Aorta (tissue), 5 donors: ENCODE measurements around the gene FMNL2. TPM values are rescaled to one million over a fixed set of nuclear protein-coding genes. Genes with fewer than 3 reads are reported as not detected.

Experiments
- ATAC-seq: fragments of 200-7000 bp; cut with Tn5 transposase; one replicate; pipeline ENCODE4 v1.9.1; 2022; ENCODE audit warnings: moderate library complexity; ENCODE audit not compliant: low FRiP score
- DNase-seq, 2 donors: peaks; one replicate each; pipeline ENCODE4 v3.0.0-alpha.2; 2020
- H3K27ac ChIP-seq, 2 donors: one replicate each; pipeline ENCODE4 v1.5.1; 2013; ENCODE audit warnings: low read length in 2 of 2, mild to moderate bottlenecking in 2 of 2, moderate library complexity in 2 of 2, control low read depth in 1 of 2, inconsistent platforms in 1 of 2, low read depth in 1 of 2
- H3K27me3 ChIP-seq, 2 donors: one replicate each; pipeline ENCODE4 v1.6.1; 2013; ENCODE audit warnings: control low read depth in 1 of 2, low read length in 1 of 2, mild to moderate bottlenecking in 1 of 2, moderate library complexity in 1 of 2; ENCODE audit not compliant: insufficient read depth in 2 of 2, control insufficient read depth in 1 of 2
- H3K36me3 ChIP-seq, 2 donors: one replicate each; pipeline ENCODE4 v1.6.1; 2013; ENCODE audit warnings: control low read depth in 1 of 2, low read length in 1 of 2, mild to moderate bottlenecking in 1 of 2; ENCODE audit not compliant: insufficient read depth in 2 of 2, control insufficient read depth in 1 of 2
- H3K4me1 ChIP-seq, 2 donors: one replicate each; pipeline ENCODE4 v1.6.1; 2013; ENCODE audit warnings: low read length in 2 of 2, control low read depth in 1 of 2, mild to moderate bottlenecking in 1 of 2, moderate library complexity in 1 of 2; ENCODE audit not compliant: insufficient read depth in 2 of 2, control insufficient read depth in 1 of 2
- H3K4me3 ChIP-seq, 2 donors: one replicate each; pipeline ENCODE4 v1.5.1; 2013; ENCODE audit warnings: low read length in 2 of 2, control low read depth in 1 of 2, mild to moderate bottlenecking in 1 of 2
- H3K9me3 ChIP-seq: one replicate; pipeline ENCODE4 v1.6.1; 2013; ENCODE audit warnings: mild to moderate bottlenecking, low read length; ENCODE audit not compliant: control insufficient read depth
- WGBS, 2 donors: extraction: QIAGEN DNeasy Blood & Tissue Kit; methylation state at CpG; one replicate each; pipeline ENCODE4 v1.1.7; 2013; 5-methylcytosine and 5-hydroxymethylcytosine counted together
- intact Hi-C, 2 donors: fragments of 100-400 bp; cut with DNase I; formaldehyde crosslinking; loops; one replicate each; pipeline versions ENCODE4 v1.14.2 to v1.15.0; 2022
- polyA plus RNA-seq, 2 donors: library from polyadenylated mRNA; stranded (reverse); fragments of 200-250 nt; gene quantifications; one replicate each; pipeline ENCODE4 v1.2.3, GENCODE V29; 2013
- total RNA-seq, 2 donors: library from RNA; stranded (reverse); fragmentation: NEBNext Ultra II Directional; extraction: Animal tissue kit (Norgen Biotek cat#: 25700); gene quantifications; one replicate each; pipeline ENCODE4 v1.2.1, GENCODE V29; 2021
- donor health status: healthy with polysubstance abuse.
- donor health status: Bipolar disorder and iron deficiency.
- donor health status: DM: no; HTN: no; CAD: no.
- donor health status: DM: no; HTN: no; CAD: no.
- donor health status: DM: yes; HTN: yes; CAD: no.

FMNL2 gene
- total and polyA plus RNA-seq, 4 donors = 10.7 to 55.1 (median 33.7) TPM

- no peaks in the 10 kb centered on the region for H3K27me3 ChIP-seq
- DNase-seq (no peak), ATAC-seq (no peak)
- H3K4me3 ChIP-seq = no peak overlapping the region
- H3K27ac ChIP-seq = no peak overlapping the region
- intact Hi-C loops = no loop called here
- no peaks in the 10 kb centered on the region for H3K36me3 ChIP-seq
- H3K4me1 ChIP-seq = peaks cover 0 to 5% of the 10 kb centered on the region in 2 donors
- H3K9me3 ChIP-seq = no peaks in the 10 kb centered on the region
Measured at GRCh38 chr2:152344579-152345195, 9.7 kb downstream of the FMNL2 start.

- 94 to 98% methylated on average over 3 of the region's 3 CpGs for WGBS, 2 donors
- no peak for ATAC-seq
Measured at GRCh38 chr2:152347076-152347475, 12.1 kb downstream of the FMNL2 start.

GRCh38 chr2:152348388-152348787, 13.4 kb downstream of the FMNL2 start:
- intact Hi-C loops = no loop called here
- ATAC-seq = no peak

More at GRCh38 chr2:152347076-152347475, 12.1 kb downstream of the FMNL2 start:
- H3K4me3 ChIP-seq = no peak overlapping the region
- H3K27me3 ChIP-seq = no peaks in the 10 kb centered on the region
- no peaks in the 10 kb centered on the region for H3K36me3 ChIP-seq
- H3K4me1 ChIP-seq = peaks cover 0 to 3% of the 10 kb centered on the region in 2 donors
- DNase-seq = no peak
- intact Hi-C loops = no loop called here
- no peak overlapping the region for H3K27ac ChIP-seq
- no peaks in the 10 kb centered on the region for H3K9me3 ChIP-seq

GRCh38 chr2:152349416-152349815, 14.4 kb downstream of the FMNL2 start:
- Histone ChIP-seq H3K27me3 (no peaks in the 10 kb centered on the region), H3K27ac (no peak overlapping the region), H3K4me3 (no peak overlapping the region), H3K36me3 (no peaks in the 10 kb centered on the region), H3K9me3 (no peaks in the 10 kb centered on the region), H3K4me1 (peaks cover 0 to 3% of the 10 kb centered on the region in 2 donors)
- ATAC-seq (no peak), DNase-seq (no peak)
- 80 to 94% methylated on average over 1 of the region's 1 CpG for WGBS, 2 donors
- intact Hi-C loops = no loop called here

More at GRCh38 chr2:152348388-152348787, 13.4 kb downstream of the FMNL2 start:
- no peak overlapping the region for H3K4me3 ChIP-seq
- 26 to 33% methylated on average over 3 of the region's 3 CpGs for WGBS, 2 donors
- peaks cover under 1 to 3% of the 10 kb centered on the region in 2 donors for H3K4me1 ChIP-seq
- DNase-seq = no peak
- no peak overlapping the region for H3K27ac ChIP-seq
- no peaks in the 10 kb centered on the region for H3K27me3 ChIP-seq
- no peaks in the 10 kb centered on the region for H3K36me3 ChIP-seq
- H3K9me3 ChIP-seq = no peaks in the 10 kb centered on the region

GRCh38 chr2:152350155-152350679, 15.2 kb downstream of the FMNL2 start:
- Histone ChIP-seq H3K27ac (no peak overlapping the region), H3K4me1 (peaks cover 0 to 3% of the 10 kb centered on the region in 2 donors), H3K9me3 (no peaks in the 10 kb centered on the region), H3K4me3 (no peak overlapping the region), H3K36me3 (no peaks in the 10 kb centered on the region), H3K27me3 (no peaks in the 10 kb centered on the region)
- 97 to 98% methylated on average over 5 of the region's 5 CpGs for WGBS, 2 donors
- ATAC-seq (no peak), DNase-seq (no peak)
- intact Hi-C loops = loop anchor here in 1 of 2 donors (5.0 kb wide), 1 partner anchor 52 kb away; no protein-coding TSS in a partner anchor

GRCh38 chr2:152352616-152353015, 17.6 kb downstream of the FMNL2 start:
- no peaks in the 10 kb centered on the region for H3K27me3 ChIP-seq
- H3K9me3 ChIP-seq = no peaks in the 10 kb centered on the region
- intact Hi-C loops = loop anchor here in 1 of 2 donors (5.0 kb wide), 1 partner anchor 50 kb away; no protein-coding TSS in a partner anchor
- H3K36me3 ChIP-seq = no peaks in the 10 kb centered on the region
- no peak overlapping the region for H3K27ac ChIP-seq
- ATAC-seq (no peak), DNase-seq (no peak)
- peaks cover 0 to 3% of the 10 kb centered on the region in 2 donors for H3K4me1 ChIP-seq
- no peak overlapping the region for H3K4me3 ChIP-seq

GRCh38 chr2:152353364-152353763, 18.4 kb downstream of the FMNL2 start:
- no peak for DNase-seq
- intact Hi-C loops = loop anchor here in 1 of 2 donors (5.0 kb wide), 1 partner anchor 49 kb away; no protein-coding TSS in a partner anchor
- no peak for ATAC-seq
- 96 to 97% methylated on average over 2 of the region's 2 CpGs for WGBS, 2 donors
- Histone ChIP-seq H3K36me3 (no peaks in the 10 kb centered on the region), H3K27me3 (no peaks in the 10 kb centered on the region), H3K4me1 (peaks cover 0 to 3% of the 10 kb centered on the region in 2 donors), H3K9me3 (no peaks in the 10 kb centered on the region), H3K27ac (no peak overlapping the region), H3K4me3 (no peak overlapping the region)

GRCh38 chr2:152354069-152354755, 19.2 kb downstream of the FMNL2 start:
- 8% methylated on average over 4 of the region's 4 CpGs for WGBS, 2 donors
- H3K27ac ChIP-seq = no peak overlapping the region
- peak; percentile 73 for ATAC-seq
- no peaks in the 10 kb centered on the region for H3K27me3 ChIP-seq
- intact Hi-C loops = loop anchor here in 1 of 2 donors (5.0 kb wide), 1 partner anchor 48 kb away; no protein-coding TSS in a partner anchor
- no peak for DNase-seq
- no peak overlapping the region for H3K4me3 ChIP-seq
- no peaks in the 10 kb centered on the region for H3K36me3 ChIP-seq
- H3K9me3 ChIP-seq = no peaks in the 10 kb centered on the region
- H3K4me1 ChIP-seq = peaks cover 0 to 3% of the 10 kb centered on the region in 2 donors
